Astrocyte (in vitro differentiated cells and primary cell): ENCODE measurements around the gene NHLRC4. TPM values are rescaled to one million over a fixed set of nuclear protein-coding genes. Genes with fewer than 3 reads are reported as not detected.
A peak's percentile ranks its signal among the peaks of the same experiment; 100 is the strongest.

Experiments
- DNase-seq: peaks from one replicate; pipeline ENCODE4 v3.0.0-alpha.2; 2010; ENCODE audit warnings: low read depth
- FAIRE-seq: peaks from 2 replicates; lab custom pipeline; 2011; peaks lifted over from hg19 to GRCh38; lab: Jason Lieb, UNC
- H2AFZ ChIP-seq: 2 replicates; pipeline ENCODE4 v1.6.0; 2012; ENCODE audit warnings: low read depth, low read length, inconsistent platforms
- H3K27ac ChIP-seq: 2 replicates; pipeline ENCODE4 v1.5.1; 2011; ENCODE audit warnings: low read depth, low read length, inconsistent platforms
- H3K27me3 ChIP-seq: 2 replicates; pipeline ENCODE4 v1.6.0; 2011; ENCODE audit warnings: low read length, inconsistent platforms; ENCODE audit not compliant: insufficient read depth
- H3K36me3 ChIP-seq: 2 replicates; pipeline ENCODE4 v1.5.1; 2011; ENCODE audit warnings: low read length, inconsistent platforms; ENCODE audit not compliant: insufficient read depth
- H3K4me1 ChIP-seq: 2 replicates; pipeline ENCODE4 v1.5.1; 2011; ENCODE audit warnings: low read length, inconsistent platforms; ENCODE audit not compliant: insufficient read depth
- H3K4me2 ChIP-seq: 2 replicates; pipeline ENCODE4 v1.6.0; 2012; ENCODE audit warnings: low read length, inconsistent platforms
- H3K4me3 ChIP-seq: 2 replicates; pipeline ENCODE4 v1.5.1; 2011; ENCODE audit warnings: low read depth, mild to moderate bottlenecking, low read length, inconsistent platforms; ENCODE audit not compliant: insufficient read depth
- H3K79me2 ChIP-seq: 2 replicates; pipeline ENCODE4 v1.6.0; 2012; ENCODE audit warnings: mild to moderate bottlenecking, low read length, inconsistent platforms; ENCODE audit not compliant: insufficient read depth
- H3K9ac ChIP-seq: 2 replicates; pipeline ENCODE4 v1.6.0; 2012; ENCODE audit warnings: mild to moderate bottlenecking, low read length, inconsistent platforms
- H3K9me3 ChIP-seq: 2 replicates; pipeline ENCODE4 v1.5.1; 2012; ENCODE audit warnings: low read depth, mild to moderate bottlenecking, low read length, inconsistent platforms; ENCODE audit not compliant: insufficient read depth
- H4K20me1 ChIP-seq: 2 replicates; pipeline ENCODE4 v1.6.0; 2012; ENCODE audit warnings: low read length, inconsistent platforms; ENCODE audit not compliant: insufficient read depth
- H3K27ac Mint-ChIP-seq: one replicate; pipeline ENCODE4 v1.8.0; 2021; ENCODE audit warnings: mild to moderate bottlenecking, mixed read lengths; ENCODE audit not compliant: unreplicated experiment
- H3K27me3 Mint-ChIP-seq: one replicate; pipeline ENCODE4 v1.8.0; 2021; ENCODE audit warnings: low read depth, mixed read lengths; ENCODE audit not compliant: unreplicated experiment
- H3K36me3 Mint-ChIP-seq: one replicate; pipeline ENCODE4 v1.8.0; 2021; ENCODE audit warnings: low read depth, mixed read lengths; ENCODE audit not compliant: unreplicated experiment
- H3K4me1 Mint-ChIP-seq: one replicate; pipeline ENCODE4 v1.8.0; 2021; ENCODE audit warnings: low read depth, mixed read lengths; ENCODE audit not compliant: unreplicated experiment
- H3K4me3 Mint-ChIP-seq: one replicate; pipeline ENCODE4 v1.8.0; 2021; ENCODE audit warnings: mild to moderate bottlenecking, moderate library complexity, mixed read lengths; ENCODE audit not compliant: unreplicated experiment
- H3K9me3 Mint-ChIP-seq: one replicate; pipeline ENCODE4 v1.8.0; 2021; ENCODE audit warnings: mild to moderate bottlenecking, mixed read lengths; ENCODE audit not compliant: unreplicated experiment
- EZH2 ChIP-seq: IDR thresholded peaks from 2 replicates; pipeline ENCODE4 v1.6.1; 2012; ENCODE audit warnings: mild to moderate bottlenecking, low read length, inconsistent platforms; ENCODE audit not compliant: insufficient read depth
- total RNA-seq: library from RNA; stranded (reverse); gene quantifications from 2 replicates; pipeline ENCODE4 v1.2.1, GENCODE V29; 2021
- TF ChIP-seq, protein P1 (sequence below): IDR thresholded peaks from 2 replicates; pipeline ENCODE4 v1.5.1; 2011; ENCODE audit warnings: low read depth, mild to moderate bottlenecking, inconsistent platforms, low read length, moderate library complexity; ENCODE audit not compliant: insufficient read depth

The NHLRC4 gene
- total RNA-seq, 1 donor from 2014 or later: 0.73 TPM

DNA sequence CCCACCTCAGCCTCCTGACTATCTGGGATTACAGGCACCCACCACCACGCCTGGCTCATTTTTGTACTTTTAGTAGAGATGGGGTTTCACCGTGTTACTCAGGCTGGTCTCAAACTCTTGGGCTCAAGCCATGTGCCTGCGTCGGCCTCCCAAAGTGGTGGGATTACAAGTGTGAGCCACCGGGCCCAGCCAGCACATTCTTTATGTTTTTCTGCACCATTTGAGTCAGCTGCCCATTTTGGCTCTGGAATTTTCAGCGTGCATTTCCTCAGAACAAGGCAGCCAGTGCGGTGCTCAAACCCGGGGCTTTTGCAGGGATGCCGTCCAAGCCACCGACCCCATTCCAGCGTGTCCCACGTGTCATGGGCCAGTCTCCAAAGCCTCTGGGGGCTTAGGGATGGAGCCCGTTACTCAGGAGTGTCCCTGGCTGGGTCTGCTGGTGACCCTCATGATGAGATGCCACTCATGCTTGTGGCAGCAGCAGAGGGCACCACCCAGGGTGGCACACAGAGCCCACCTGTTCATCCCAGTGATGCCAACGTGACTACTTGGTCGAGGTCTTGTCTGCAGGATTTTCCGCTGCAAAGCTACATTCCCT is 19.3 kb downstream of the NHLRC4 start:
- no peak for FAIRE-seq
- H3K4me1 ChIP-seq: peaks cover 13% of the 10 kb centered on the region
- H3K9me3 Mint-ChIP-seq: no peaks in the 10 kb centered on the region
- no peaks in the 10 kb centered on the region for H3K27me3 ChIP-seq
- no peak overlapping the region for H3K4me3 Mint-ChIP-seq
- no peak overlapping the region for H3K27ac Mint-ChIP-seq
- H3K36me3 Mint-ChIP-seq: no peaks in the 10 kb centered on the region
- no peak overlapping the region for H3K4me3 ChIP-seq
- no peak for TF ChIP-seq EZH2
- TF ChIP-seq, protein P1, sequence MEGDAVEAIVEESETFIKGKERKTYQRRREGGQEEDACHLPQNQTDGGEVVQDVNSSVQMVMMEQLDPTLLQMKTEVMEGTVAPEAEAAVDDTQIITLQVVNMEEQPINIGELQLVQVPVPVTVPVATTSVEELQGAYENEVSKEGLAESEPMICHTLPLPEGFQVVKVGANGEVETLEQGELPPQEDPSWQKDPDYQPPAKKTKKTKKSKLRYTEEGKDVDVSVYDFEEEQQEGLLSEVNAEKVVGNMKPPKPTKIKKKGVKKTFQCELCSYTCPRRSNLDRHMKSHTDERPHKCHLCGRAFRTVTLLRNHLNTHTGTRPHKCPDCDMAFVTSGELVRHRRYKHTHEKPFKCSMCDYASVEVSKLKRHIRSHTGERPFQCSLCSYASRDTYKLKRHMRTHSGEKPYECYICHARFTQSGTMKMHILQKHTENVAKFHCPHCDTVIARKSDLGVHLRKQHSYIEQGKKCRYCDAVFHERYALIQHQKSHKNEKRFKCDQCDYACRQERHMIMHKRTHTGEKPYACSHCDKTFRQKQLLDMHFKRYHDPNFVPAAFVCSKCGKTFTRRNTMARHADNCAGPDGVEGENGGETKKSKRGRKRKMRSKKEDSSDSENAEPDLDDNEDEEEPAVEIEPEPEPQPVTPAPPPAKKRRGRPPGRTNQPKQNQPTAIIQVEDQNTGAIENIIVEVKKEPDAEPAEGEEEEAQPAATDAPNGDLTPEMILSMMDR: no peak
- H3K27me3 Mint-ChIP-seq: no peaks in the 10 kb centered on the region
- peaks cover 26% of the 10 kb centered on the region for H3K79me2 ChIP-seq
- no peaks in the 10 kb centered on the region for H3K36me3 ChIP-seq
- H3K4me2 ChIP-seq: peak overlapping the region; percentile 3
- peak; percentile 53 for DNase-seq
- H4K20me1 ChIP-seq: peaks cover 33% of the 10 kb centered on the region
- no peaks in the 10 kb centered on the region for H3K9me3 ChIP-seq
- no peak overlapping the region for H3K9ac ChIP-seq
- no peak overlapping the region for H3K27ac ChIP-seq
- H2AFZ ChIP-seq: no peak overlapping the region
- peaks cover 10% of the 10 kb centered on the region for H3K4me1 Mint-ChIP-seq

DNA sequence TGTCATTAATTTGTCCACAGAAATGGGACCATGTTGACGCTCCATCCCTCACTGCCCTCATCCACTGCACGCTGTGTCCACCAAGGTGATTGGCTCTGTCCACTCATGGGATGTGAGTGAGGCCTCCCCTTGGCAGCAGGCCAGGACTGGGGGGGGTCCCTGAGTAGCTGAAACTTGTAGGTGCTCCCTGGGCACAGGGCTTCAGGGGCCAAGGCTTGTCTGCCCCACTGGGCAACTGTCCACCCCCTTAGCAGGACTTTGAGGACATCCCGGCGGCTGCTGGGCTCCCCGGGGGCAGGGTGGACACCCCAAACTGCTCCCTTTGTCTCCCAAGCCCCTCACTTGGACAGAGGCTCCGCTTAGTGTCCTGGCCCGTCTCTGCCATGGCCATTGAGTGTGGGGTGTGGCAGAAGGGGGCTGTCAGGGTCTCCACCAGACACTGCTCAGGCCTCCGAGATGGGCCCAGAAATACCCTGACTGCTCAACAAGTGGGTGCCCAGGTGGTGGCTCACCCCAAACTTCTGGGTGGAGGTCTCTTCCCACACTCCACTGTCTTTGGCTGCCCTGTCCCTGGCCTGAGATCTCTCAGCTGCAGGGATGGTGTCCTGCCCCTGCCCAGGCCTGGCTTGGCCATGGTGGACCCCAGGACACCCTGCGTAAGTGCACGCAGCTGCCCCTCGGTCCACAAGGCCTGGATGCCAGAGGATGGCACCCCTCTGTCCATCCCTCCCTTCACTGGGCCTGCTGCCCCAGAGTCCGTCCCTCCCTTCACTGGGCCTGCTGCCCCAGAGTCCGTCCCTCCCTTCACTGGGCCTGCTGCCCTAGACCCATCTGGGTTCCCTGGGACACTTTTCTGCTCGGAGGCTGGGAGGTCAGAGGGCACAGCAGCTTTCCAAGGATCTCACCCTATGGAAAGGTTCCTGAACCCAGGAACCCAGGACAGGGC is 20.1 kb downstream of the NHLRC4 start:
- H3K36me3 ChIP-seq: no peaks in the 10 kb centered on the region
- Mint-ChIP-seq H3K4me3 (peak overlapping the region; percentile 90), H3K36me3 (no peaks in the 10 kb centered on the region), H3K4me1 (peaks cover 11% of the 10 kb centered on the region), H3K27ac (peak overlapping the region; percentile 69), H3K9me3 (no peaks in the 10 kb centered on the region), H3K27me3 (no peaks in the 10 kb centered on the region)
- H3K9ac ChIP-seq: no peak overlapping the region
- H3K27ac ChIP-seq: no peak overlapping the region
- H3K9me3 ChIP-seq: no peaks in the 10 kb centered on the region
- no peaks in the 10 kb centered on the region for H3K27me3 ChIP-seq
- no peak overlapping the region for H3K4me2 ChIP-seq
- peaks cover 15% of the 10 kb centered on the region for H3K4me1 ChIP-seq
- H3K79me2 ChIP-seq: peaks cover 32% of the 10 kb centered on the region
- FAIRE-seq (no peak), DNase-seq (no peak)
- H3K4me3 ChIP-seq: no peak overlapping the region
- H2AFZ ChIP-seq: no peak overlapping the region
- peaks cover 39% of the 10 kb centered on the region for H4K20me1 ChIP-seq
- TF ChIP-seq, protein P1: no peak
- no peak for TF ChIP-seq EZH2

DNA sequence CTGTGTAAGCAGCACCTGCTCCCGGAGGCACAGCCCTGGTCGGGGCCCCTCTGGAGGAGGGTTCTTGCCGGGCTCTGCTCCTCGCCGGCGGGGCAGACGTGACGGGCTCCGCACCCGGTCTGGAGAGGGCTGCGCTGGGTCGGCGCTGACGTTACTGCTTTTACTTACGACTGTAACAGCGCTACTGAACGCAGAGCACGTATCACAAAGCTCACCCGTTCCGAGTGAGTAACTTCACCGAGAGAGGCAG is 21.8 kb downstream of the NHLRC4 start:
- H2AFZ ChIP-seq: peak overlapping the region; percentile 98

More for the DNA sequence above, 21.8 kb downstream of the NHLRC4 start:
- H3K36me3 ChIP-seq: no peaks in the 10 kb centered on the region
- no peaks in the 10 kb centered on the region for H3K27me3 ChIP-seq
- H3K4me2 ChIP-seq: peak overlapping the region; percentile 87
- DNase-seq: peak; percentile 67
- peaks cover 50% of the 10 kb centered on the region for H4K20me1 ChIP-seq
- TF ChIP-seq, protein P1: no peak
- no peak for TF ChIP-seq EZH2
- peak overlapping the region; percentile 98 for H3K27ac ChIP-seq
- peaks cover 2% of the 10 kb centered on the region for H3K36me3 Mint-ChIP-seq
- no peak for FAIRE-seq
- peaks cover 15% of the 10 kb centered on the region for H3K4me1 ChIP-seq
- H3K9ac ChIP-seq: peak overlapping the region; percentile 87
- no peaks in the 10 kb centered on the region for H3K9me3 Mint-ChIP-seq
- peaks cover 11% of the 10 kb centered on the region for H3K4me1 Mint-ChIP-seq
- H3K27ac Mint-ChIP-seq: peak overlapping the region; percentile 86
- no peaks in the 10 kb centered on the region for H3K27me3 Mint-ChIP-seq
- no peaks in the 10 kb centered on the region for H3K9me3 ChIP-seq
- H3K4me3 ChIP-seq: peak overlapping the region; percentile 73
- peak overlapping the region; percentile 90 for H3K4me3 Mint-ChIP-seq
- peaks cover 48% of the 10 kb centered on the region for H3K79me2 ChIP-seq
